B cell (primary cell): ENCODE measurements around the gene NPC2. TPM values are rescaled to one million over a fixed set of nuclear protein-coding genes. Genes with fewer than 3 reads are reported as not detected.

ENCODE experiments used
- ATAC-seq: fragments of 200-7000 bp; cut with Tn5 transposase; one replicate; pipeline ENCODE4 v1.10.0; 2021; ENCODE audit warnings: low read depth, mild to moderate bottlenecking, moderate number of reproducible peaks, moderate library complexity
- CTCF ChIA-PET: fragments of 350-600 bp; sonication (Branson Sonifier 250); formaldehyde crosslinking; loops from one replicate; lab custom pipeline; 2021; ENCODE audit warnings: antibody characterized with exemption, inconsistent platforms; lab: Charles Lee
- POLR2A ChIA-PET: fragments of 350-600 bp; sonication (Branson Sonifier 250); formaldehyde crosslinking; loops from one replicate; lab custom pipeline; 2021; ENCODE audit warnings: antibody characterized with exemption; lab: Charles Lee
- DNase-seq: peaks from one replicate; pipeline ENCODE4 v3.0.0; 2013
- H2AFZ ChIP-seq: 2 replicates; pipeline ENCODE4 v1.6.1; 2012; ENCODE audit warnings: mild to moderate bottlenecking, low read depth, low read length; ENCODE audit not compliant: insufficient read depth, poor library complexity, severe bottlenecking
- H3K27ac ChIP-seq, 2 donors: 1 replicate in 1 of 2; 2 replicates in 1 of 2; pipeline ENCODE4 v1.5.1; 2012 to 2013; ENCODE audit warnings: low read length in 2 of 2, mild to moderate bottlenecking in 2 of 2, moderate library complexity in 1 of 2
- H3K27me3 ChIP-seq, 4 experiments: fragments of 200-600 bp in 1 of 4; sonication (generic) in 1 of 4; replicated peaks in 1 of 4; 1 replicate in 2 of 4; 2 replicates in 2 of 4; pipeline versions ENCODE4 v1.6.1 to v1.7.0; 2013 to 2016; ENCODE audit warnings: low read length in 3 of 4, mild to moderate bottlenecking in 2 of 4, mixed read lengths in 1 of 4, moderate library complexity in 1 of 4; ENCODE audit not compliant: insufficient read depth in 4 of 4, control insufficient read depth in 3 of 4; ENCODE audit errors: control extremely low read depth in 1 of 4
- H3K36me3 ChIP-seq, 2 experiments: replicated peaks in 1 of 2; 1 replicate in 1 of 2; 2 replicates in 1 of 2; pipeline versions ENCODE4 v1.6.1 to v1.7.1; 2013; ENCODE audit warnings: low read length in 1 of 2; ENCODE audit not compliant: insufficient read depth in 2 of 2, control insufficient read depth in 1 of 2; ENCODE audit errors: control extremely low read depth in 1 of 2, extremely low read depth in 1 of 2
- H3K4me1 ChIP-seq, 2 donors: fragments of 200-600 bp in 1 of 2; sonication (generic) in 1 of 2; 1 replicate in 1 of 2; 2 replicates in 1 of 2; pipeline versions ENCODE4 v1.5.1 to v1.6.1; 2013 to 2017; ENCODE audit warnings: low read length in 2 of 2; ENCODE audit not compliant: control insufficient read depth in 2 of 2, insufficient read depth in 2 of 2
- H3K4me2 ChIP-seq: replicated peaks from 2 replicates; pipeline ENCODE3; 2012; ENCODE audit warnings: mild to moderate bottlenecking, low read depth, low read length; ENCODE audit not compliant: poor library complexity, severe bottlenecking
- H3K4me3 ChIP-seq, 5 experiments: fragments of 200-600 bp in 1 of 5; sonication (generic) in 1 of 5; 1 replicate in 3 of 5; 2 replicates in 2 of 5; pipeline versions ENCODE4 v1.5.1 to v1.7.0; 2011 to 2016; ENCODE audit warnings: low read length in 4 of 5, mild to moderate bottlenecking in 4 of 5, low read depth in 2 of 5, control low read depth in 1 of 5, moderate library complexity in 1 of 5; ENCODE audit not compliant: insufficient read depth in 1 of 5; ENCODE audit errors: control extremely low read depth in 1 of 5, extremely low read depth in 1 of 5
- H3K79me2 ChIP-seq: fragments of 200-600 bp; sonication (generic); one replicate; pipeline ENCODE4 v1.6.0; 2016; ENCODE audit warnings: low read length; ENCODE audit not compliant: control insufficient read depth, insufficient read depth
- H3K9ac ChIP-seq: fragments of 200-600 bp; sonication (generic); 2 replicates; pipeline ENCODE4 v1.6.1; 2017; ENCODE audit warnings: mild to moderate bottlenecking, low read length, moderate library complexity
- H3K9me3 ChIP-seq, 3 donors: one replicate each; pipeline versions ENCODE4 v1.6.1 to v1.7.1; 2013; ENCODE audit warnings: low read length in 2 of 3; ENCODE audit not compliant: control insufficient read depth in 2 of 3, insufficient read depth in 1 of 3; ENCODE audit errors: control extremely low read depth in 1 of 3
- H4K20me1 ChIP-seq: 2 replicates; pipeline ENCODE4 v1.6.0; 2012; ENCODE audit warnings: mild to moderate bottlenecking, low read length; ENCODE audit not compliant: insufficient read depth, control insufficient read depth, poor library complexity, severe bottlenecking
- H3K27ac Mint-ChIP-seq: one replicate; pipeline ENCODE4 v1.8.0; 2021; ENCODE audit warnings: mixed read lengths
- H3K27me3 Mint-ChIP-seq: one replicate; pipeline ENCODE4 v1.8.0; 2021; ENCODE audit warnings: mixed read lengths
- H3K4me1 Mint-ChIP-seq: one replicate; pipeline ENCODE4 v1.8.0; 2021; ENCODE audit warnings: mixed read lengths
- H3K4me3 Mint-ChIP-seq: one replicate; pipeline ENCODE4 v1.8.0; 2021; ENCODE audit warnings: mixed read lengths
- H3K9me3 Mint-ChIP-seq: one replicate; pipeline ENCODE4 v1.8.0; 2022; ENCODE audit warnings: mixed read lengths; ENCODE audit not compliant: insufficient read depth
- CTCF ChIP-seq: fragments of 200-600 bp; IDR thresholded peaks from one replicate; pipeline ENCODE4 v1.8.0; 2022; ENCODE audit warnings: antibody characterized with exemption, mild to moderate bottlenecking
- EZH2 ChIP-seq: IDR thresholded peaks from 2 replicates; pipeline ENCODE4 v1.6.1; 2012; ENCODE audit warnings: borderline replicate concordance, low read depth, mild to moderate bottlenecking, moderate library complexity, low read length; ENCODE audit not compliant: insufficient read depth, poor library complexity, severe bottlenecking
- WGBS: methylation state at CpG from one replicate; pipeline ENCODE4 v1.1.5; 2013; ENCODE audit warnings: missing lambda C conversion rate; ENCODE audit not compliant: insufficient coverage; 5-methylcytosine and 5-hydroxymethylcytosine counted together
- intact Hi-C: fragments of 100-400 bp; cut with micrococcal nuclease; formaldehyde crosslinking; loops from one replicate; pipeline ENCODE4 v1.10.0; 2022
- polyA plus RNA-seq: library from polyadenylated mRNA; depleted of rRNA; stranded (reverse); fragments of >200 nt; gene quantifications from 2 replicates; pipeline ENCODE4 v1.2.3, GENCODE V29; 2012
- total RNA-seq, 2 donors: library from RNA; stranded (reverse); fragments of 120-200 nt in 1 of 2; gene quantifications; 1 replicate in 1 of 2; 2 replicates in 1 of 2; pipeline versions ENCODE4 v1.2.3 to v1.2.4, GENCODE V29; 2013 to 2022

NPC2 gene
- total and polyA plus RNA-seq, 2 donors (not counting 1 experiment from before 2014, with no cell fraction given): 93.8 to 154 TPM

- Histone ChIP-seq H3K9me3 (no peaks in the 10 kb centered on the region), H3K79me2 (peaks cover 16% of the 10 kb centered on the region), H3K4me2 (no peak overlapping the region), H3K27ac (no peak overlapping the region), H3K27me3 (no peaks in the 10 kb centered on the region), H4K20me1 (no peaks in the 10 kb centered on the region), H3K4me1 (no peaks in the 10 kb centered on the region), H3K4me3 (no peak overlapping the region), H2AFZ (no peak overlapping the region), H3K9ac (no peak overlapping the region), H3K36me3 (peaks cover 19 to 80% of the 10 kb centered on the region in 2 experiments)
- Mint-ChIP-seq H3K4me1 (no peaks in the 10 kb centered on the region), H3K4me3 (no peak overlapping the region), H3K27ac (no peak overlapping the region), H3K9me3 (no peaks in the 10 kb centered on the region), H3K27me3 (no peaks in the 10 kb centered on the region)
- CTCF ChIA-PET: no interaction called here
- DNase-seq (no peak), ATAC-seq (no peak)
- POLR2A ChIA-PET: no interaction called here
- TF ChIP-seq EZH2: no peak
- TF ChIP-seq CTCF: no peak
- intact Hi-C loops: no loop called here
These were observed 9.8 kb downstream of the NPC2 start for GRCh38 chr14:74483321-74483720.

- no peaks in the 10 kb centered on the region for H4K20me1 ChIP-seq
- H3K4me2 ChIP-seq: no peak overlapping the region
- H3K27me3 ChIP-seq: no peaks in the 10 kb centered on the region
- Mint-ChIP-seq H3K4me3 (no peak overlapping the region), H3K4me1 (no peaks in the 10 kb centered on the region), H3K27me3 (no peaks in the 10 kb centered on the region), H3K27ac (no peak overlapping the region), H3K9me3 (no peaks in the 10 kb centered on the region)
- H3K4me1 ChIP-seq: no peaks in the 10 kb centered on the region
- no peak for DNase-seq
- intact Hi-C loops: no loop called here
- H3K9me3 ChIP-seq: no peaks in the 10 kb centered on the region
- TF ChIP-seq CTCF: no peak
- no peak for TF ChIP-seq EZH2
- no peak overlapping the region for H3K27ac ChIP-seq
- H3K4me3 ChIP-seq: no peak overlapping the region
- ChIA-PET CTCF (interaction anchor here (0.8 to 1.9 kb wide), 2 partner anchors 23 to 121 kb away, joined by 3 to 7 read pairs; no protein-coding TSS in a partner anchor), POLR2A (interaction anchor here (0.7 kb wide), 1 partner anchor 201 kb away, joined by 8 read pairs; no protein-coding TSS in a partner anchor)
- peaks cover 8% of the 10 kb centered on the region for H3K79me2 ChIP-seq
- H3K36me3 ChIP-seq: peaks cover 19 to 76% of the 10 kb centered on the region in 2 experiments
- no peak overlapping the region for H2AFZ ChIP-seq
- H3K9ac ChIP-seq: no peak overlapping the region
- WGBS: no CpG with 5 or more reads among the region's 3 CpGs
- no peak for ATAC-seq
These were observed 10.5 kb downstream of the NPC2 start for GRCh38 chr14:74482571-74482970.
